OCI-LY1 (cell line): ENCODE data around the gene NPAS3.

ENCODE experiments used
- H2AFZ ChIP-seq: fragments of 200-600 bp; sonication (generic), shearing (Covaris generic); 2 replicates; pipeline ENCODE4 v1.6.0; 2014; ENCODE audit warnings: antibody characterized with exemption, mild to moderate bottlenecking, low read length
- H3F3A ChIP-seq: fragments of 200-600 bp; sonication (generic), shearing (Covaris generic); 2 replicates; pipeline ENCODE4 v1.6.0; 2014; ENCODE audit warnings: mild to moderate bottlenecking, antibody characterized with exemption, low read length, moderate library complexity; ENCODE audit not compliant: insufficient read depth
- H3K27ac ChIP-seq: fragments of 200-600 bp; sonication (generic); 2 replicates; pipeline ENCODE4 v1.5.1; 2014; ENCODE audit warnings: low read length, mixed run types, mild to moderate bottlenecking, low read depth; ENCODE audit not compliant: poor library complexity, severe bottlenecking
- H3K27me3 ChIP-seq: fragments of 200-600 bp; sonication (generic); 2 replicates; pipeline ENCODE4 v1.6.0; 2014; ENCODE audit warnings: antibody characterized with exemption, mild to moderate bottlenecking, low read length, moderate library complexity; ENCODE audit not compliant: insufficient read depth
- H3K36me3 ChIP-seq: fragments of 200-600 bp; sonication (generic); 2 replicates; pipeline ENCODE4 v1.6.1; 2014; ENCODE audit warnings: mild to moderate bottlenecking, antibody characterized with exemption, low read length, moderate library complexity, mixed read lengths; ENCODE audit not compliant: insufficient read depth
- H3K4me1 ChIP-seq: fragments of 200-600 bp; sonication (generic); 2 replicates; pipeline ENCODE4 v1.5.1; 2014; ENCODE audit warnings: mild to moderate bottlenecking, low read length, moderate library complexity; ENCODE audit not compliant: insufficient read depth, severe bottlenecking
- H3K4me2 ChIP-seq: fragments of 200-600 bp; sonication (generic), shearing (Covaris generic); 2 replicates; pipeline ENCODE4 v1.6.1; 2014; ENCODE audit warnings: low read length
- H3K4me3 ChIP-seq: fragments of 200-600 bp; sonication (generic); 2 replicates; pipeline ENCODE4 v1.5.1; 2014; ENCODE audit warnings: low read length, low read depth, mild to moderate bottlenecking, mixed read lengths; ENCODE audit not compliant: poor library complexity, severe bottlenecking
- H3K79me2 ChIP-seq: fragments of 200-600 bp; shearing (Covaris generic); 2 replicates; pipeline ENCODE4 v1.6.1; 2016; ENCODE audit warnings: mixed run types, low read length, mixed read lengths; ENCODE audit not compliant: insufficient read depth
- H3K9ac ChIP-seq: fragments of 200-600 bp; sonication (generic), shearing (Covaris generic); 2 replicates; pipeline ENCODE4 v1.6.1; 2014; ENCODE audit warnings: mild to moderate bottlenecking, low read length, mixed read lengths
- H3K9me2 ChIP-seq: fragments of 200-600 bp; sonication (generic), shearing (Covaris generic); 2 replicates; pipeline ENCODE4 v1.6.1; 2014; ENCODE audit warnings: low read depth, mild to moderate bottlenecking, low read length, mixed read lengths
- H3K9me3 ChIP-seq: fragments of 200-600 bp; shearing (Covaris generic); 2 replicates; pipeline ENCODE4 v1.6.1; 2014; ENCODE audit warnings: low read length, mixed read lengths
- H4K20me1 ChIP-seq: fragments of 200-600 bp; sonication (generic), shearing (Covaris generic); 2 replicates; pipeline ENCODE4 v1.6.0; 2016; ENCODE audit warnings: mild to moderate bottlenecking, low read length; ENCODE audit not compliant: insufficient read depth
- CTCF ChIP-seq: fragments of 200-600 bp; sonication (generic), shearing (Covaris generic); IDR thresholded peaks from 2 replicates; pipeline ENCODE4 v1.5.1; 2017; ENCODE audit warnings: mild to moderate bottlenecking, antibody characterized with exemption, low read length, moderate library complexity, mixed read lengths
- EZH2 ChIP-seq: fragments of 200-600 bp; sonication (generic), shearing (Covaris generic); IDR thresholded peaks from 2 replicates; pipeline ENCODE4 v1.8.0; 2017; ENCODE audit warnings: borderline replicate concordance, mixed run types, mild to moderate bottlenecking, antibody characterized with exemption, low read length, moderate library complexity, mixed read lengths

NPAS3 gene

GRCh38 chr14:33369041-33369440 lies 430.4 kb downstream of the NPAS3 start:
- no peaks in the 10 kb centered on the region for H3F3A ChIP-seq
- no peaks in the 10 kb centered on the region for H3K79me2 ChIP-seq
- no peak overlapping the region for H2AFZ ChIP-seq
- H3K36me3 ChIP-seq = no peaks in the 10 kb centered on the region
- no peaks in the 10 kb centered on the region for H3K9me2 ChIP-seq
- H3K4me3 ChIP-seq = no peak overlapping the region
- no peak for TF ChIP-seq CTCF
- TF ChIP-seq EZH2 = no peak
- no peak overlapping the region for H3K4me2 ChIP-seq
- H3K9me3 ChIP-seq = no peaks in the 10 kb centered on the region
- no peaks in the 10 kb centered on the region for H4K20me1 ChIP-seq
- no peak overlapping the region for H3K27ac ChIP-seq
- H3K9ac ChIP-seq = no peak overlapping the region
- H3K4me1 ChIP-seq = no peaks in the 10 kb centered on the region
- no peaks in the 10 kb centered on the region for H3K27me3 ChIP-seq

GRCh38 chr14:33369972-33370371 lies 431.3 kb downstream of the NPAS3 start:
- Histone ChIP-seq H3K4me3 (no peak overlapping the region), H3K36me3 (no peaks in the 10 kb centered on the region), H4K20me1 (no peaks in the 10 kb centered on the region), H3K4me1 (no peaks in the 10 kb centered on the region), H3K27ac (no peak overlapping the region), H3K9ac (no peak overlapping the region), H3K4me2 (no peak overlapping the region), H3F3A (no peaks in the 10 kb centered on the region), H2AFZ (no peak overlapping the region), H3K27me3 (no peaks in the 10 kb centered on the region), H3K79me2 (no peaks in the 10 kb centered on the region), H3K9me3 (no peaks in the 10 kb centered on the region), H3K9me2 (no peaks in the 10 kb centered on the region)
- no peak for TF ChIP-seq CTCF
- TF ChIP-seq EZH2 = no peak

- Histone ChIP-seq H3K36me3 (no peaks in the 10 kb centered on the region), H4K20me1 (no peaks in the 10 kb centered on the region), H3K9me3 (no peaks in the 10 kb centered on the region), H3K27ac (no peak overlapping the region), H3K79me2 (no peaks in the 10 kb centered on the region), H3F3A (no peaks in the 10 kb centered on the region), H2AFZ (no peak overlapping the region), H3K27me3 (no peaks in the 10 kb centered on the region), H3K9me2 (no peaks in the 10 kb centered on the region), H3K4me3 (no peak overlapping the region), H3K9ac (no peak overlapping the region), H3K4me1 (no peaks in the 10 kb centered on the region), H3K4me2 (no peak overlapping the region)
- TF ChIP-seq CTCF = no peak
- TF ChIP-seq EZH2 = no peak
Observed at GRCh38 chr14:33370426-33370825, 431.7 kb downstream of the NPAS3 start.
